Activated T-cell treated with anti-CD3 and anti-CD28 coated beads for 24 hours (primary cell): ENCODE results near the gene GTPBP6.

Experiments
- DNase-seq: peaks from one replicate; pipeline ENCODE4 v3.0.0-alpha.2; 2020; ENCODE audit warnings: low read depth

Gene GTPBP6

GRCh38 chrX:318739-319578 lies at the start of gene GTPBP6:
TSS of gene GTPBP6 (minus strand) at chrX:318796. CDS start at chrX:318787, 9 bp downstream.
- DNase-seq = peak; percentile 98

GRCh38 chrX:367866-368265 lies 49.3 kb upstream of the GTPBP6 start:
- no peak for DNase-seq

- no peak for DNase-seq
These were observed 48.8 kb upstream of the GTPBP6 start for GRCh38 chrX:367349-367748.

GRCh38 chrX:363621-364375 lies 45.2 kb upstream of the GTPBP6 start:
- DNase-seq = no peak

GRCh38 chrX:362937-363620 lies 44.5 kb upstream of the GTPBP6 start:
- no peak for DNase-seq

GRCh38 chrX:362351-362750 lies 43.8 kb upstream of the GTPBP6 start:
- DNase-seq = no peak

GRCh38 chrX:361231-362145 lies 42.9 kb upstream of the GTPBP6 start:
- DNase-seq = no peak

GRCh38 chrX:360496-361150 lies 42.0 kb upstream of the GTPBP6 start:
- DNase-seq = no peak

- DNase-seq = no peak
These were observed 40.1 kb upstream of the GTPBP6 start for GRCh38 chrX:358651-359143.

GRCh38 chrX:357693-358471 lies 39.3 kb upstream of the GTPBP6 start:
- DNase-seq = peak; percentile 34

- DNase-seq = no peak
These were observed 38.6 kb upstream of the GTPBP6 start for GRCh38 chrX:357035-357692.

- DNase-seq = no peak
These were observed 37.9 kb upstream of the GTPBP6 start for GRCh38 chrX:356385-357034.

- no peak for DNase-seq
These were observed 36.9 kb upstream of the GTPBP6 start for GRCh38 chrX:355329-356050.

- DNase-seq = no peak
These were observed 35.3 kb upstream of the GTPBP6 start for GRCh38 chrX:353566-354535.

- no peak for DNase-seq
These were observed 34.2 kb upstream of the GTPBP6 start for GRCh38 chrX:352582-353314.

GRCh38 chrX:352181-352580 lies 33.6 kb upstream of the GTPBP6 start:
- no peak for DNase-seq
